Caco-2 (cell line): ENCODE measurements around the gene SOCS1. TPM values are rescaled to one million over a fixed set of nuclear protein-coding genes. Genes with fewer than 3 reads are reported as not detected.

Experiments used
- Bru-seq: library from RNA; stranded (reverse); fragments of 400-500 nt; gene quantifications from one replicate; lab custom pipeline; 2021; lab: Mats Ljungman, UMichigan
- BruChase-seq, 2 experiments: library from RNA; stranded (reverse); fragments of 400-500 nt; gene quantifications; one replicate each; lab custom pipeline; 2021; lab: Mats Ljungman, UMichigan
- BruUV-seq: library from RNA; stranded (reverse); fragments of 400-500 nt; replicated peaks from 2 replicates; lab custom pipeline; 2021; lab: Mats Ljungman, UMichigan
- CTCF ChIA-PET: fragments of 300-600 bp; sonication (Branson Sonifier 250); formaldehyde crosslinking; loops from one replicate; lab custom pipeline; 2022; ENCODE audit warnings: antibody characterized with exemption; lab: Charles Lee
- POLR2A ChIA-PET: fragments of 300-600 bp; sonication (Branson Sonifier 250); formaldehyde crosslinking; loops from one replicate; lab custom pipeline; 2022; ENCODE audit warnings: antibody characterized with exemption; lab: Charles Lee
- DNase-seq, 2 experiments: peaks; one replicate each; pipeline versions ENCODE4 v3.0.0 to v3.0.0-alpha.2; 2020 to 2022
- H3K27me3 ChIP-seq: replicated peaks from 2 replicates; pipeline ENCODE4 v1.6.0; 2011; ENCODE audit warnings: low read length; ENCODE audit not compliant: control insufficient read depth, insufficient read depth
- H3K36me3 ChIP-seq: 2 replicates; pipeline ENCODE4 v1.5.1; 2011; ENCODE audit warnings: low read length; ENCODE audit not compliant: control insufficient read depth, insufficient read depth
- H3K4me1 ChIP-seq: fragments of 250-450 bp; sonication (Bioruptor Pico); 2 replicates; pipeline ENCODE4 v1.5.1; 2020; ENCODE audit warnings: mild to moderate bottlenecking
- H3K4me3 ChIP-seq: 2 replicates; pipeline ENCODE4 v1.5.1; 2011; ENCODE audit warnings: low read depth, mild to moderate bottlenecking, control low read depth, low read length
- H3K9me3 ChIP-seq: fragments of 250-450 bp; sonication (Bioruptor Pico); 2 replicates; pipeline ENCODE4 v1.5.1; 2020; ENCODE audit warnings: mild to moderate bottlenecking, moderate library complexity
- H3K27ac Mint-ChIP-seq: one replicate; pipeline ENCODE4 v1.8.0; 2022; ENCODE audit warnings: mixed read lengths; ENCODE audit not compliant: unreplicated experiment
- H3K27me3 Mint-ChIP-seq: one replicate; pipeline ENCODE4 v1.8.0; 2022; ENCODE audit warnings: mixed read lengths; ENCODE audit not compliant: insufficient read depth, unreplicated experiment
- H3K36me3 Mint-ChIP-seq: one replicate; pipeline ENCODE4 v1.8.0; 2022; ENCODE audit warnings: mild to moderate bottlenecking, mixed read lengths; ENCODE audit not compliant: insufficient read depth, unreplicated experiment
- H3K4me1 Mint-ChIP-seq: one replicate; pipeline ENCODE4 v1.8.0; 2022; ENCODE audit warnings: low read depth, mixed read lengths; ENCODE audit not compliant: unreplicated experiment
- H3K4me3 Mint-ChIP-seq: one replicate; pipeline ENCODE4 v1.8.0; 2022; ENCODE audit warnings: mild to moderate bottlenecking, moderate library complexity, mixed read lengths; ENCODE audit not compliant: unreplicated experiment
- H3K9me3 Mint-ChIP-seq: one replicate; pipeline ENCODE4 v1.8.0; 2022; ENCODE audit warnings: mixed read lengths; ENCODE audit not compliant: unreplicated experiment
- intact Hi-C: fragments of 100-400 bp; cut with micrococcal nuclease; formaldehyde crosslinking; loops from one replicate; pipeline ENCODE4 v1.10.0; 2022; ENCODE audit not compliant: unreplicated experiment
- long read RNA-seq: library from polyadenylated mRNA; stranded (forward); transcript quantifications from one replicate; pipeline ENCODE4 v2.0.0, GENCODE V29; 2022
- total RNA-seq: library from RNA; stranded (reverse); gene quantifications from 2 replicates; pipeline ENCODE4 v1.2.3, GENCODE V29; 2022
- TF ChIP-seq, protein P1 (sequence below), 2 experiments: fragments of 200-600 bp in 1 of 2; IDR thresholded peaks; 1 replicate in 1 of 2; 2 replicates in 1 of 2; pipeline versions ENCODE4 v1.5.1 to v1.8.0; 2011 to 2022; ENCODE audit warnings: antibody characterized with exemption in 1 of 2, control low read depth in 1 of 2, inconsistent platforms in 1 of 2, low read depth in 1 of 2, low read length in 1 of 2, mild to moderate bottlenecking in 1 of 2, moderate library complexity in 1 of 2; ENCODE audit not compliant: insufficient read depth in 1 of 2, severe bottlenecking in 1 of 2, unreplicated experiment in 1 of 2

Gene SOCS1, protein sequence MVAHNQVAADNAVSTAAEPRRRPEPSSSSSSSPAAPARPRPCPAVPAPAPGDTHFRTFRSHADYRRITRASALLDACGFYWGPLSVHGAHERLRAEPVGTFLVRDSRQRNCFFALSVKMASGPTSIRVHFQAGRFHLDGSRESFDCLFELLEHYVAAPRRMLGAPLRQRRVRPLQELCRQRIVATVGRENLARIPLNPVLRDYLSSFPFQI
- total RNA-seq (8.1 and 13.2 TPM in 2 replicates), Bru-seq, nascent RNA (percentile 66 among the genes with signal in this experiment), BruChase-seq, experiment 1, labeled RNA remaining after a 2-hour chase (percentile 59 among the genes with signal in this experiment), BruChase-seq, experiment 2, labeled RNA remaining after a 6-hour chase (percentile 45 among the genes with signal in this experiment)
- long read RNA-seq, transcript SOCS1-201 (2 exons, 1,225 nt), result major isoform, 38 of 44 reads
- long read RNA-seq, transcript SOCS1-202 (1 exons, 1,784 nt), result minor isoform, 6 of 44 reads
- long read RNA-seq, partial matches to known transcripts, result 0 of 44 reads
- long read RNA-seq, other reads (novel, unspliced or antisense), result 0 of 44 reads

DNA sequence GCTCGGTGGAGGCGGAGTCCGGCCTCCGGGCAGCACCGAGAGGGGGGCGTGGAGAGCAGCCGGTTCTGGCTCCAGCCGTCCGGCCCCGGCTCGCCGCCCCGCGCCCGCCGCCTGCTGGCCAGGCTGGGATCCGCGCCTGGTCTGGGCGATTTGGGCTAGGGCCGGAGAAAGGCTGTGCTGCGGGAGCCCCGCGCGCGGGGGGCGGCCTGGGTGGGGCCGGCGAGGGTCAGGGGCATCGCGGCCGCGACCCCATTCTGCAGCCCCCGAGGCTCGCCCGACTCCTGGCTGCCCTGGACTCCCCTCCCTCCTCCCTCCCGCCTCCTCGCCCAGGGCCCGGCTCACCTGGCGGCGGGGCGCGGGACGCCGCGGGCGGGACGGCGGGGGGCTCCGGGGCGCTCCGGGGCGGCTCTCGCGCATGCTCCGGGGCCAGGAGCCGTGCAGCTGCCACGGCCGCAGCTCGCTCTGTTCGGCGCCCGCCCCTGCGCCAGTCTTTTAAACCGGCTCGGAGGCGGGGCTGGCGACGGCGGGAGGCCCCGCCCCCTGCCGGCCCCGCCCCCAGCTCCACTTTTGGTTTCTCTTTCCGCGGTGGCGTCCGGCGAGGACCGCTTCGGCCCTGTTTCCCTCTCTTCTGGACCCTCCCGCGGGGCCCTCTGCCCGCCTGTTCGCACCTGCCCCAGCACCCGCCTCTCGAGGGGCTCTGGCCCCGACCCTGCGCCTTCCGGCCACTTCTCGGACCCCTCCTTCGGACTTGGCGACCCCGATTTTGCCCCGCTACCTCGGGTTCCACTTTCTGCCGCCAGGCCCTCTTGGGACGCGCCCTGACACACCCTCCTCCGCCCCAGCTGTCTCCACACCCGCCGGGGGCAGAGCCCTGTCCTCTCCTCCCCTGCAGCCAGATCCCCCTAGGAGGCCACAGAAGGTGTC is at the start of gene SOCS1:
Gene SOCS1, minus strand, starts transcription at position 468 of the 924 bp plus-strand sequence. CDS start 726 bp downstream, outside the sequence.
- H3K36me3 ChIP-seq, result no peaks in the 10 kb centered on the region
- no peaks in the 10 kb centered on the region for H3K27me3 ChIP-seq
- peaks cover 27% of the 10 kb centered on the region for H3K4me1 ChIP-seq
- no TSS peak for BruUV-seq
- Mint-ChIP-seq H3K4me3 (peak within 1 kb of the TSS; percentile 97), H3K27ac (peak within 1 kb of the TSS; percentile 95), H3K4me1 (peaks cover 24% of the 10 kb centered on the region), H3K27me3 (no peaks in the 10 kb centered on the region), H3K9me3 (no peaks in the 10 kb centered on the region), H3K36me3 (peaks cover 38% of the 10 kb centered on the region)
- DNase-seq, result peak; percentile 79 to 91
- peak within 1 kb of the TSS; percentile 81 for H3K4me3 ChIP-seq
- no peaks in the 10 kb centered on the region for H3K9me3 ChIP-seq
- ChIA-PET POLR2A (interaction anchor here (0.5 to 3.6 kb wide), 35 partner anchors 16 to 869 kb away, joined by 3 to 21 read pairs (median 6); partner anchors contain the start of genes PRM3 and SNX29), CTCF (interaction anchor here (0.6 to 2.4 kb wide), 27 partner anchors 15 to 293 kb away, joined by 3 to 29 read pairs (median 4); no protein-coding TSS in a partner anchor)
- intact Hi-C loops, result loop anchor here (1.0 to 10.0 kb wide), 5 partner anchors 23 to 285 kb away; no protein-coding TSS in a partner anchor
- TF ChIP-seq, protein P1, sequence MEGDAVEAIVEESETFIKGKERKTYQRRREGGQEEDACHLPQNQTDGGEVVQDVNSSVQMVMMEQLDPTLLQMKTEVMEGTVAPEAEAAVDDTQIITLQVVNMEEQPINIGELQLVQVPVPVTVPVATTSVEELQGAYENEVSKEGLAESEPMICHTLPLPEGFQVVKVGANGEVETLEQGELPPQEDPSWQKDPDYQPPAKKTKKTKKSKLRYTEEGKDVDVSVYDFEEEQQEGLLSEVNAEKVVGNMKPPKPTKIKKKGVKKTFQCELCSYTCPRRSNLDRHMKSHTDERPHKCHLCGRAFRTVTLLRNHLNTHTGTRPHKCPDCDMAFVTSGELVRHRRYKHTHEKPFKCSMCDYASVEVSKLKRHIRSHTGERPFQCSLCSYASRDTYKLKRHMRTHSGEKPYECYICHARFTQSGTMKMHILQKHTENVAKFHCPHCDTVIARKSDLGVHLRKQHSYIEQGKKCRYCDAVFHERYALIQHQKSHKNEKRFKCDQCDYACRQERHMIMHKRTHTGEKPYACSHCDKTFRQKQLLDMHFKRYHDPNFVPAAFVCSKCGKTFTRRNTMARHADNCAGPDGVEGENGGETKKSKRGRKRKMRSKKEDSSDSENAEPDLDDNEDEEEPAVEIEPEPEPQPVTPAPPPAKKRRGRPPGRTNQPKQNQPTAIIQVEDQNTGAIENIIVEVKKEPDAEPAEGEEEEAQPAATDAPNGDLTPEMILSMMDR (IDR thresholded peaks at IDR 0.05; ENCODE audit: insufficient read depth in 1 of 2, low read depth in 1 of 2, low read length in 1 of 2, severe bottlenecking in 1 of 2, unreplicated experiment in 1 of 2), result peak in 1 of 2 experiments; percentile 83

DNA sequence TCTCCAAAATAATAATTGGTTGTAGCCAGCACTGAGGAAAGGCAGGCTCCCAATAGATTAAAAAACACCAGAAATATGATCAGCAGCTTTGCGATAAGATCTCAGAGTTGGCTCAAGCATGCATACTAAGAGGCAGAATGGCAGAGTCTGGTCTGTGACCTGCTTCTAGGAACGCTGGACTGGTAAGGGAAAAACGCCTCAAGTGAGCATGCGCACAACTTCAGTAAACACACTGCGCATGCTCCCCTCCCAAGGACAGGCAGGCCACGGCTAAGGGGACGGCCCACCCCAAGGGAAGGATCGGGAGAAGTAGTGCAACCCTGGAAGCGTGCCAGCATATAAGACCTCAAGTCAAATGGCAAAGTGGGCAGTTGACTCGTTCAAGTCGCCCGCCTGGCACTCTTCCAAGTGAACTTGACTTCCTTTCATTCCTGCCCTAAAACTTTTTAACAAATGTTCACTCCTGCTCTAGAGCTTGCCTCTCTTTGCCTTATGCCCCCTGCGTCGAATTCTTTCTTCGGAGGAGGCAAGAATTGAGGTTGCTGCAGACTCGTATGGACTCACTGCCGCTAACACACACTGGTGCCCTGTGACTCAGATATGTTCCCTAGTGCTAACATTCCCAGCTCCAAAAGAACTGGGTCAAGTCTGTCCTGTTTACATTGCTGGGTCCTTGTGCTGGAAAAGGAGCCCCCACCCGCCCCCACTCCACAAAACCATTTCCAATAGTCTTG is 47.6 kb upstream of the SOCS1 start:
- H3K36me3 ChIP-seq, result no peaks in the 10 kb centered on the region
- BruUV-seq, result no TSS peak

More for the DNA sequence above, 47.6 kb upstream of the SOCS1 start:
- no peaks in the 10 kb centered on the region for H3K27me3 ChIP-seq
- no peaks in the 10 kb centered on the region for H3K4me1 ChIP-seq
- Mint-ChIP-seq H3K36me3 (no peaks in the 10 kb centered on the region), H3K4me3 (no peak overlapping the region), H3K27me3 (no peaks in the 10 kb centered on the region), H3K9me3 (no peaks in the 10 kb centered on the region), H3K27ac (no peak overlapping the region), H3K4me1 (no peaks in the 10 kb centered on the region)
- H3K9me3 ChIP-seq, result no peaks in the 10 kb centered on the region
- H3K4me3 ChIP-seq, result no peak overlapping the region
- intact Hi-C loops, result no loop called here
- CTCF ChIA-PET, result no interaction called here
- TF ChIP-seq, protein P1 (IDR thresholded peaks at IDR 0.05; ENCODE audit: insufficient read depth in 1 of 2, low read depth in 1 of 2, low read length in 1 of 2, severe bottlenecking in 1 of 2, unreplicated experiment in 1 of 2), result no peak
- POLR2A ChIA-PET, result no interaction called here
- DNase-seq, result no peak
